Ovary (tissue), 3 donors: ENCODE results near the gene FCRL6.

Experiments used
- EP300 ChIP-seq: sonication (generic); formaldehyde crosslinking; IDR thresholded peaks from one replicate; pipeline ENCODE4 v1.6.1; 2017; ENCODE audit warnings: antibody characterized with exemption
- POLR2A ChIP-seq: fragments of 450-650 bp; IDR thresholded peaks from one replicate; pipeline ENCODE4 v1.6.1; 2017; ENCODE audit warnings: antibody characterized with exemption, mild to moderate bottlenecking, moderate library complexity
- TF ChIP-seq, protein P1 (sequence below), 3 donors: fragments of 450-650 bp in 2 of 3; fragments of 200-600 bp in 1 of 3; IDR thresholded peaks; one replicate each; pipeline versions ENCODE4 v1.5.1 to v1.8.0; 2016 to 2022; ENCODE audit warnings: antibody characterized with exemption in 3 of 3, mild to moderate bottlenecking in 1 of 3
- donor health status: DM: no; HTN: no; CAD: no.

DNA sequence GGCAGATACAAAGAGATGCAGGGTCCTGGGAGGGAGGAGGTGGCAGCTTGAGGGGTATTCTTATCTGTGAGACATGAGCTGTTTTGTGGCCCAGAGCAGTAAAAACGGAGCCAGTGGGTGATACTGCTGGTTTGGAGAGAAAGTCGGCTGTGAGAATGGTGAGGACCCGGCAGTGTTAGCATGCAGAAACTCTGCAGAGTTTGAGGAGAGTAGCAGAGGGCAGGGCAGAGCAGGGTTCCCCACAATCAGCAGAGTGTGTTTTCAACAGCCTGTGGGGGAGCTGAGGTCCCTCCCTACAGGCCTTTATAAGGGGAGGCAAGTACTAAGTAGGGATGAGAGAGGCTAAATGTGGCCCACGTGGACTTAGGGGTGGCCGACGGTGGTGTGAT lies 24.9 kb downstream of the FCRL6 start:
- TF ChIP-seq, protein P1, sequence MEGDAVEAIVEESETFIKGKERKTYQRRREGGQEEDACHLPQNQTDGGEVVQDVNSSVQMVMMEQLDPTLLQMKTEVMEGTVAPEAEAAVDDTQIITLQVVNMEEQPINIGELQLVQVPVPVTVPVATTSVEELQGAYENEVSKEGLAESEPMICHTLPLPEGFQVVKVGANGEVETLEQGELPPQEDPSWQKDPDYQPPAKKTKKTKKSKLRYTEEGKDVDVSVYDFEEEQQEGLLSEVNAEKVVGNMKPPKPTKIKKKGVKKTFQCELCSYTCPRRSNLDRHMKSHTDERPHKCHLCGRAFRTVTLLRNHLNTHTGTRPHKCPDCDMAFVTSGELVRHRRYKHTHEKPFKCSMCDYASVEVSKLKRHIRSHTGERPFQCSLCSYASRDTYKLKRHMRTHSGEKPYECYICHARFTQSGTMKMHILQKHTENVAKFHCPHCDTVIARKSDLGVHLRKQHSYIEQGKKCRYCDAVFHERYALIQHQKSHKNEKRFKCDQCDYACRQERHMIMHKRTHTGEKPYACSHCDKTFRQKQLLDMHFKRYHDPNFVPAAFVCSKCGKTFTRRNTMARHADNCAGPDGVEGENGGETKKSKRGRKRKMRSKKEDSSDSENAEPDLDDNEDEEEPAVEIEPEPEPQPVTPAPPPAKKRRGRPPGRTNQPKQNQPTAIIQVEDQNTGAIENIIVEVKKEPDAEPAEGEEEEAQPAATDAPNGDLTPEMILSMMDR (IDR thresholded peaks at IDR 0.05), result no peak
- TF ChIP-seq POLR2A, result no peak
- no peak for TF ChIP-seq EP300
